Suppressor macrophage (primary cell): ENCODE measurements around the gene ZNF839.
"Not testable (repeated sequence)": the region's sequence is repeated elsewhere in the genome, so short reads cannot be mapped to it uniquely, and the experiment has no call there.

Experiments used
- DNase-seq, 4 experiments: peaks; one replicate each; pipeline ENCODE4 v3.0.0-alpha.2; 2020 to 2022

The ZNF839 gene

GRCh38 chr14:102314242-102315011 is 5.1 kb upstream of the ZNF839 start:
- peak; percentile 83 to 93 (median 88) for DNase-seq

GRCh38 chr14:102315121-102315520 is 4.4 kb upstream of the ZNF839 start:
- DNase-seq: no peak

GRCh38 chr14:102316338-102316742 is 3.2 kb upstream of the ZNF839 start:
- DNase-seq: peak; percentile 30 to 64 (median 42)

GRCh38 chr14:102316743-102317563 is 2.6 kb upstream of the ZNF839 start:
- DNase-seq: peak; percentile 95 to 96 (median 96)

- DNase-seq: peak in 3 of 4 experiments; percentile 17 to 46 (median 25)
Measured at GRCh38 chr14:102317564-102318248, 1.8 kb upstream of the ZNF839 start.

GRCh38 chr14:102318781-102319276 is 717 bp upstream of the ZNF839 start:
- DNase-seq: no peak

- peak; percentile 12 to 49 (median 40) for DNase-seq
Measured at GRCh38 chr14:102320033-102320660, 601 bp downstream of the ZNF839 start.

- DNase-seq: no peak
Measured at GRCh38 chr14:102320671-102321455, 1.3 kb downstream of the ZNF839 start.

GRCh38 chr14:102321456-102322422 is 2.2 kb downstream of the ZNF839 start:
- DNase-seq: no peak

GRCh38 chr14:102323102-102323501 is 3.6 kb downstream of the ZNF839 start:
- DNase-seq: peak; percentile 74 to 79 (median 77)

- no peak for DNase-seq
Measured at GRCh38 chr14:102325791-102326345, 6.3 kb downstream of the ZNF839 start.

- no peak for DNase-seq
Measured at GRCh38 chr14:102326583-102326982, 7.0 kb downstream of the ZNF839 start.

GRCh38 chr14:102329381-102329780 is 9.8 kb downstream of the ZNF839 start:
- not testable (repeated sequence) for DNase-seq

GRCh38 chr14:102330806-102331205 is 11.3 kb downstream of the ZNF839 start:
- no peak for DNase-seq

- peak; percentile 38 to 68 (median 60) for DNase-seq
Measured at GRCh38 chr14:102333390-102333789, 13.8 kb downstream of the ZNF839 start.

- peak in 3 of 4 experiments; percentile 14 to 22 (median 14) for DNase-seq
Measured at GRCh38 chr14:102333795-102334705, 14.5 kb downstream of the ZNF839 start.

GRCh38 chr14:102335163-102335562 is 15.6 kb downstream of the ZNF839 start:
- DNase-seq: no peak

GRCh38 chr14:102338724-102339123 is 19.2 kb downstream of the ZNF839 start:
- DNase-seq: no peak

- DNase-seq: no peak
Measured at GRCh38 chr14:102341566-102341965, 22.0 kb downstream of the ZNF839 start.
